ENCODE results near the gene LKAAEAR1. TPM values are rescaled to one million over a fixed set of nuclear protein-coding genes. Genes with fewer than 3 reads are reported as not detected.
"Not testable (repeated sequence)": the region's sequence is repeated elsewhere in the genome, so short reads cannot be mapped to it uniquely, and the experiment has no call there.

LKAAEAR1 gene, protein sequence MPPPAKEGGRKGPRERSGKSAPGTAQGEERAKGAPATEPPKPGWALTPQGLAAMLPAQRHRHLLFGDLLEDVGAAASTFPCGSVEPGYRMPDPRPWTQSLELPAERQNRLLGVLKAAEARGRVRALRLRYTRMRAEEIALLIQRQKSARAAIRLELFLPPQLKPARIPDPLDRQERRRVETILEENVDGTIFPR
- total RNA-seq, result not detected

DNA sequence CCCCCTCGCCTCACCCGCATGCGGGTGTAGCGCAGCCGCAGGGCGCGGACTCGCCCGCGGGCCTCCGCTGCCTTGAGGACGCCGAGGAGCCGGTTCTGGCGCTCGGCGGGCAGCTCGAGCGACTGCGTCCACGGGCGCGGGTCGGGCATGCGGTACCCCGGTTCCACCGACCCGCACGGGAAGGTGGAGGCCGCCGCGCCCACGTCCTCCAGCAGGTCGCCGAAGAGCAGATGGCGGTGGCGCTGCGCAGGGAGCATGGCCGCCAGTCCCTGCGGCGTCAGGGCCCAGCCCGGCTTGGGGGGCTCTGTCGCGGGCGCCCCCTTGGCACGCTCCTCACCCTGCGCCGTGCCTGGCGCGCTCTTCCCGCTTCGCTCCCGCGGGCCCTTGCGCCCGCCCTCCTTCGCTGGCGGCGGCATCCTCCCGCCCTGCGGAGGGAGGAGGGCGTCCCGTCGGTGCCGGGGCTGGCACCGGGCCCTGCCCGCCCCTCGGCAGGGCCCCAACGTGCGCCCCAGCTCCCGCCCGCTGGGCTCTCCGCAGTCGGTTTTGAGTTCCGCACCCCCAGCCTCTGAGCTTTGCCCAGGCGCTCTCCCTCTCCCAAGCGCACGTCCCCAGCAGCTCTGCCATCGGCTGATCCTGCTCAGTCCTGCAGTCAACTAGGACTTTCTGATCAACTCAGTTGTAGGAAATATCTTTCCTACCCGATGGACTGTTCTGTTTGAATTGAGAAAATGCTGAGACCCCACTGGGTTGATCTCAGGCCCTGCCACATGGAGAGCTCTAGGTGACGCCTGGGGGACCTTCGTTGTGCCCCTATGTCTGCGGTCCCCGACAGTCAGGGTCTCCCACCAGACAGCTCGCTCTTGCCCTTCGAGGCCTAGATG, at the start of gene LKAAEAR1:
TSS of gene LKAAEAR1 (minus strand) at position 595 of the 881 bp plus-strand sequence. CDS start at position 416, 179 bp downstream.
- peak; percentile 42 for DNase-seq

DNA sequence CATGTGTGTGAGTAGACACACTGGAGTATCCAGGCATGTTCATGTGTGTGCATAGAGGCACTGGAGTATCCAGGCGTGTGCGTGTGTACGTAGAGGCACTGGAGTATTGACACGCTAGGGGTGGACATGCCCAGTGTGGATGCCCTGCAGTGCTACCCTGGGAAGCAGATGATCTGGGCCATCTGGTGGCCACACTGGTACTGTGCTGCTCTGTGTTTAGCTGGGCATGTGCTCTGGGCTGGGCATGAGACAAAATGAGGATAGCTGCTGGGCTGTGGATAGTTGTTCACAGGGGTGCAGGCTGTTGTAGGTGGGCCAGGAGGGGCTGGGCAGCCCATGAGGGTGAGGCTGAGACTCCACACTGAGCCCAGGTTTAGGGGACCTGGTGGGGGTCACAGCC, 47.2 kb upstream of the LKAAEAR1 start:
- DNase-seq, result no peak

GRCh38 chr20:64130876-64131275, 46.7 kb upstream of the LKAAEAR1 start:
- DNase-seq, result no peak

GRCh38 chr20:64130271-64130670, 46.1 kb upstream of the LKAAEAR1 start:
- no peak for DNase-seq

- DNase-seq, result no peak
These were observed 45.1 kb upstream of the LKAAEAR1 start for GRCh38 chr20:64129146-64129782.

GRCh38 chr20:64123517-64123916, 39.3 kb upstream of the LKAAEAR1 start:
- not testable (repeated sequence) for DNase-seq

DNA sequence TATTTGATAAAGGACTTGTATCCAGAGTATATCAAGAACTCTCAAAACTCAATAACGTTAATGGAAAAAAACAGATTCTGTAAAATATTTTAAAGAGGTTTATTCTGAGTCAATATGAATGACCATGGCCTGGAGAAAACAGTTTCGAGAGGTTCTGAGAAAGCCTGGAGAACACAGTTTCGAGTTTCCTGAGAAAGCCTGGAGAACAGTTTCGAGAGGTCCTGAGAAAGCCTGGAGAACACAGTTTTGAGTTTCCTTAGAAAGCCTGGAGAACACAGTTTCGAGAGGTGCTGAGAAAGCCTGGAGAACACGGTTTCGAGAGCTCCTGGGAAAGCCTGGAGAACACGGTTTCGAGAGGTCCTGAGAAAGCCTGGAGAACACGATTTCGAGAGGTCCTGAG, 38.7 kb upstream of the LKAAEAR1 start:
- DNase-seq, result not testable (repeated sequence)

DNA sequence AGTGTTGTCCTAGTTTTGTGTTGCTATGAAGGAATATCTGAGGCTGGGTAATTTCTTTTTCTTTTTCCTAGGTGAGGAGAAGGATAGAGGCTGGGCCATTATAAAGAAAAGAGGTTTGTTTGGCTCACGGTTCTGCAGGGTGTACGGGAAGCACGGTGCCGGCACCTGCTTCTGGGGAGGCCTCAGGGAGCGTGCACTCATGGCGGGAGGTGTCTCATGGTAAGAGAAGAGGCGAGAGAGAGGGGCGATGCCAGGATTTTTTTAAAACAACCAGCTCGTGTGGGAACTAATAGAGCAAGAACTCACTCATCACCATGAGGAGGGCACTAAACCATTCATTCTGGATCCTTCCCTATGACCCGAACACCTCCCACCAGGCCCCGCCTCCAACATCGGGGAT, 37.4 kb upstream of the LKAAEAR1 start:
- no peak for DNase-seq

DNA sequence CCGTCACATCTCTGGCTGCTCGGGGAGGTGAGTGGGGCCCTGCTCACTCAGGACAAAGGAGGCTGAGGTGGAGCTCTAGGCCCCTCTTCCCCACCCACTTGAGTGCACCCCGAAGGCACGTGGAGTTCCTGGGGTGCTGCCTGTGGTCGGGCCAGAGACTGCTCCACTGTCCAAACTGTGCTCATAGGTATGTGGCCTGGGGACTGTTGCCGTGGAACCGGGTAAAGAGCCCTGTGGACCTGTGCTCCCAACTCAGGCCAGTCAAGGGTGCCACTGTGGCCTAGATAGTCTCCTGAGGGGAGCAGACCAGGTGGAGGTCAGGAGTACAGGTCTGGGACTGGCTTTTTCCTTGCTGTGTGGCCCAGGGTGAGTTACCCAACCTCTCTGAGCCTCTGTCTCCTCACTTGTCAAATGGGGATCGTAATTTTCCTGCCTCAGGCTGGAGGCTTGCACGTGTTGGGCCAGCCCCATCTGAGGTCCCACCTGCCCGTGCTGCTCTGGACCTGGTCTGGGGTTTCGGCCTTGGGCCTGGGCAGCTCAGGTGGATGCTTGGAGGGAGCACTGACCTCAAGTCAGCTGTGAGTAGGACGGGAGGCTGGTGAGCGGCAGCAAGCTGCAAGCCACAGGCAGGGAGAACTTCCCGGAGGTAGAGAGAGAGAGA, 35.6 kb upstream of the LKAAEAR1 start:
- no peak for DNase-seq

DNA sequence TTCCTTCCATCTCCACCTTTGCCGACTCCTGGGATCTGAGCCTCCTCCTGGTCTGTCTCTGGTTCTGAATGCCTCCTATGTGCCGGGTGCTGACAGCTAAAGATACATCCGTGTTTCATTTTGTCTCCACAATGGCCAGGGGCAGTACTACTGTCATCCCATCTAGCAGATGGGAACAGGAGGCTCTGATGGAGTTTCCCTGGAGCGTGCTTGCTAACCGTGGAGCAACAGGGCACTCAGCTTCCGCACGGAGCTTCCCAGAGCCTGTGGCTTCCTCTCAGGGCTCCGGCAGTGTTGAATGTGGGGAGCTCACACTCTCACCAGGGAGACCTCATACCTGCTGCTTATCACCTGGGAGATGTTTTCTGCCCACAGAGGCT, 35.1 kb upstream of the LKAAEAR1 start:
- no peak for DNase-seq

DNA sequence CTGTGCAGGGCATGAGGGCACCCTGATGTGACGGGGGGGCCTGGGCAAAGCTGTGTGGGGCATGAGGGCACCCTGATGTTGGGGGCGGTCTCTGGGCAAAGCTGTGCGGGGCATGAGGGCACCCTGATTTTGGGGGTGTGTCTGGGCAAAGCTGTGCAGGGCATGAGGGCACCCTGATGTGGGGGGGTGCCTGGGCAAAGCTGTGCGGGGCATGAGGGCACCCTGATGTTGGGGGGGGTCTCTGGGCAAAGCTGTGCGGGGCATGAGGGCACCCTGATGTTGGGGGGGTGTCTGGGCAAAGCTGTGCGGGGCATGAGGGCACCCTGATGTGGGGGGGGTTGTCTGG, 33.2 kb upstream of the LKAAEAR1 start:
- DNase-seq, result not testable (repeated sequence)

DNA sequence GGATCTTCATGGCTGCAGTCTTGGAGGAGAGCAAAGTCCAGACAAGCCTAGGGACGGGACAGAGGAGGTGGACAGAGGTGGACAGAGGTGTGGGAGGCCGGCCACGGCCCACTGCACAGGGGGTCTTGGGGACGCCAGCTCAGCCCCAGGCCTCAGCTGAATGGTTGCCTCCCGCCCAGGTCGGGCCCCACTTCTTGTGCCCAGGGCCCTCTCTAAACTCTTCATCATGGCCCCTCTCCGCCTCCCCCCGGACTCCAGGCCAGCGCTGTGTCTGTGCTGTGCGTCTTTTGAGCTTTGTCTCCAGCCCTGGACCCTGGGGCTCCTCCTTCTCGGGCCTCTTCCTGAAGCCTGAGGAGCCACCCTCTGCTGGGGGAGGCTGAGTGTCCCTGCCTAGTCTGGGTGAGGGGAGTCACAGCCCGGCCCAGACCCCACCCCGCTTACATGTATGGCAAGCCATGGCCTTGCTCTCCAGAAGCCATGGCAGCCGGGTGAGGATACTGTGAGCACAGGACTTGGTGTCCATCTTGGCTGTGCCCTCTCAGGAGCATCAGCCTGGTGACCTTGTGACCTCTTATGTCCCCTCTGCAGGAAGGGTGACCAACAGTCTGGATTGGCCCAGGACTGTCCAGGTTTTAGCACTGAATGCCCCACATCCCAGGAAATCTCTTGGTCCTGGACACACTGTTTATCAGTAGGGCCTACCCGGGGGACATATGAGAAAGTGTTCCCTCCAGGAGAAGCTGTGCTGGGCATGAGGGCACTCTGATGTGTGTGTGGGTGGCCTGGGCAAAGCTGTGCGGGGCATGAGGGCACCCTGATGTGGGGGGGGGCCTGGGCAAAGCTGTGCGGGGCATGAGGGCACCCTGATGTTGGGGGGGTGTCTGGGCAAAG, 32.6 kb upstream of the LKAAEAR1 start:
- no peak for DNase-seq

- DNase-seq, result no peak
These were observed 31.8 kb upstream of the LKAAEAR1 start for GRCh38 chr20:64116016-64116415.

- no peak for DNase-seq
These were observed 31.1 kb upstream of the LKAAEAR1 start for GRCh38 chr20:64115171-64115911.

GRCh38 chr20:64114356-64114971, 30.3 kb upstream of the LKAAEAR1 start:
- DNase-seq, result no peak

GRCh38 chr20:64113796-64114355, 29.7 kb upstream of the LKAAEAR1 start:
- no peak for DNase-seq

DNA sequence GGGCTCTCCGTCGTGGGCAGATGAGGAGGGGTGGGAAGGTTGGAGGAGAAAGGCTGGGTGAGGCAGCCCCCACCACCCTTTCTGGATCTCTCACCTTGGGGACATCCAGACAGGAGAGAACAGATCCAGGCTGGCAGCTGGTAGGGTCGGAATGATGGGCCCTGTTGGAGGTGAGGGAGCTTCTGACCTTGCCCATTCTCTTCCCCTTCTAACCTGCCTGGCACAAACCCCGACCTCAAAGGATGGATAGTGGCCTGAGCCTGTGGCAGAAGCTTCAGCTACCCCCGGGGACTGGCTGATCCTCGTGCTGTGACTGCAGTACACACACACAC, 29.2 kb upstream of the LKAAEAR1 start:
- no peak for DNase-seq

GRCh38 chr20:64112691-64113443, 28.7 kb upstream of the LKAAEAR1 start:
- DNase-seq, result no peak

DNA sequence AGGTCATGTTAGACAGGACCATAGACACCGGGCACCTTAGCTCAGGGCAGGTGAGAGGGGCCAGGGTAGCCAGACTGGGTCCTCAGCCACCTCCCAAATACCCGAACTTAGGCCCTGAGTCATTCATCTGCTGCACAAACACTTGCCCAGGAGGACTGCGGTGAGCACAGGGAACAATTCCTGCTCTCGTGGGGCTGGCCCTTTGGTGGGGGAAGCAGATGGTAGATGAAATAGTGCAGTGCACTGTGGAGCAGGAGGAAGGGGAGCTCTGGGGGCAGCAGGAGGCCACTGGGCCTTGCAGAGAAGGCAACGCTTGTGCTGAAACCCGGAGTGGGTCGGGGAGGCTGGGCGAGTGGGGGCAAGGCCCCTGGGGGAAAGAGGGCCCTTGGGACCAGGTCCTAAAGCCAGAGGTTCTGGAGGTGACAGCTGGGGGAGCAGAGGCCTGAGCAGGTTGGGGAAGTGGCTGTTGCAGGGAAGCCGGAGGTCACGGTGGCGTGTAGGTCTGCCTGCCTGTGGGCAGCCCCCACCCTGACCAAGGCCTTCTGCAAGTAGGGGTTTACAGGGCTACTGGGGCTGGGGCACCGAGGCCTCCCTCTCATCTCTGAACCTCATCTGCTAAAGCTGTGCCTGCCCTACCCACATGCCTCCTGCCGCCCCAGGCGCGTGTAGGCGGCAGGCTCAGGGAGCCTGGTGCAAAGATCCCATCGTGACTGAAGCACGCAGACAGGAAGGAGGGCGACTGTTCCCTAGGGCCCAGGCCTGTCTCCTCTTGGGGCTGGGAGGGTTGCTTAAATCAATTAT, 27.8 kb upstream of the LKAAEAR1 start:
- DNase-seq, result no peak

Measured in tongue (tissue), 2 donors.